H1 (cell line): ENCODE data around the gene DCLK1. TPM values are rescaled to one million over a fixed set of nuclear protein-coding genes. Genes with fewer than 3 reads are reported as not detected.

Experiments used
- CTCF ChIA-PET: fragments of 300-600 bp; sonication (Branson Sonifier 250); formaldehyde crosslinking; loops from one replicate; lab custom pipeline; 2021; ENCODE audit not compliant: partially characterized antibody; lab: Charles Lee
- POLR2A ChIA-PET: fragments of 300-600 bp; sonication (Branson Sonifier 250); formaldehyde crosslinking; loops from one replicate; lab custom pipeline; 2021; ENCODE audit warnings: inconsistent platforms; ENCODE audit not compliant: partially characterized antibody; lab: Charles Lee
- DNase-seq, 2 experiments: peaks; one replicate each; pipeline versions ENCODE4 v3.0.0 to v3.0.0-alpha.2; 2010 to 2022; ENCODE audit warnings: low spot score in 2 of 2, low read depth in 1 of 2, mixed read lengths in 1 of 2
- FAIRE-seq: peaks from 2 replicates; lab custom pipeline; 2011; peaks lifted over from hg19 to GRCh38; lab: Jason Lieb, UNC
- H2AFZ ChIP-seq: 2 replicates; pipeline ENCODE4 v1.8.1; 2012; ENCODE audit warnings: low read length, inconsistent platforms
- H2AK5ac ChIP-seq: 2 replicates; pipeline ENCODE4 v1.6.1; 2013; ENCODE audit warnings: low read depth, low read length
- H2BK120ac ChIP-seq: replicated peaks from 2 replicates; pipeline ENCODE3; 2013; ENCODE audit warnings: low read depth, low read length, inconsistent platforms
- H2BK12ac ChIP-seq: 2 replicates; pipeline ENCODE4 v1.6.1; 2013; ENCODE audit warnings: low read depth, low read length
- H2BK15ac ChIP-seq: 2 replicates; pipeline ENCODE4 v1.6.1; 2013; ENCODE audit warnings: low read length
- H2BK20ac ChIP-seq: 2 replicates; pipeline ENCODE4 v1.6.1; 2013; ENCODE audit warnings: low read length
- H2BK5ac ChIP-seq: 2 replicates; pipeline ENCODE4 v1.6.1; 2013; ENCODE audit warnings: low read depth, low read length
- H3K14ac ChIP-seq: 2 replicates; pipeline ENCODE4 v1.6.1; 2013; ENCODE audit warnings: inconsistent platforms; ENCODE audit not compliant: insufficient read length
- H3K18ac ChIP-seq: 2 replicates; pipeline ENCODE4 v1.6.1; 2013; ENCODE audit warnings: low read length; ENCODE audit errors: extremely low read depth
- H3K23ac ChIP-seq: 2 replicates; pipeline ENCODE4 v1.6.1; 2013; ENCODE audit warnings: inconsistent platforms; ENCODE audit not compliant: insufficient read length
- H3K23me2 ChIP-seq: 2 replicates; pipeline ENCODE4 v1.6.1; 2013; ENCODE audit warnings: low read depth, low read length
- H3K27ac ChIP-seq: 2 replicates; pipeline ENCODE4 v1.6.1; 2011; ENCODE audit warnings: low read depth, low read length, inconsistent platforms
- H3K27me3 ChIP-seq, 4 experiments: replicated peaks in 1 of 4; 1 replicate in 1 of 4; 2 replicates in 3 of 4; pipeline versions ENCODE4 v1.6.1 to v1.8.1; 2011 to 2013; ENCODE audit warnings: low read length in 3 of 4, mild to moderate bottlenecking in 3 of 4, inconsistent platforms in 2 of 4, mixed read lengths in 2 of 4, moderate library complexity in 1 of 4; ENCODE audit not compliant: control insufficient read depth in 3 of 4, insufficient read depth in 3 of 4; ENCODE audit errors: extremely low read depth in 1 of 4
- H3K36me3 ChIP-seq, 4 experiments: 2 replicates each; pipeline versions ENCODE4 v1.6.1 to v1.8.1; 2011 to 2013; ENCODE audit warnings: mild to moderate bottlenecking in 4 of 4, low read length in 3 of 4, moderate library complexity in 2 of 4, control low read depth in 1 of 4, inconsistent platforms in 1 of 4; ENCODE audit not compliant: insufficient read depth in 4 of 4, control insufficient read depth in 2 of 4
- H3K4ac ChIP-seq: replicated peaks from 2 replicates; pipeline ENCODE3; 2013; ENCODE audit warnings: low read length, low read depth, mixed read lengths, inconsistent platforms; ENCODE audit not compliant: insufficient read length
- H3K4me1 ChIP-seq, 4 experiments: replicated peaks in 1 of 4; 1 replicate in 1 of 4; 2 replicates in 3 of 4; pipeline versions ENCODE4 v1.6.1 to v1.8.1; 2011 to 2013; ENCODE audit warnings: low read length in 3 of 4, inconsistent platforms in 2 of 4, mixed read lengths in 1 of 4; ENCODE audit not compliant: insufficient read depth in 4 of 4, control insufficient read depth in 3 of 4
- H3K4me2 ChIP-seq, 2 experiments: 2 replicates each; pipeline versions ENCODE4 v1.6.1 to v1.8.1; 2011 to 2013; ENCODE audit warnings: low read depth in 2 of 2, low read length in 2 of 2, control low read depth in 1 of 2, inconsistent platforms in 1 of 2, mild to moderate bottlenecking in 1 of 2; ENCODE audit not compliant: insufficient read depth in 1 of 2
- H3K4me3 ChIP-seq, 4 experiments: fragments of 200-600, 300-600 bp in 1 of 4; sonication (generic), shearing (Covaris generic), sonication (Bioruptor Twin) in 1 of 4; 2 replicates each; pipeline versions ENCODE4 v1.5.1 to v1.8.1; 2011 to 2016; ENCODE audit warnings: low read length in 4 of 4, low read depth in 3 of 4, control low read depth in 2 of 4, inconsistent platforms in 2 of 4, mild to moderate bottlenecking in 2 of 4, mixed read lengths in 1 of 4, moderate library complexity in 1 of 4; ENCODE audit not compliant: insufficient read depth in 2 of 4; ENCODE audit errors: extremely low read depth in 1 of 4
- H3K56ac ChIP-seq: replicated peaks from 2 replicates; pipeline ENCODE3; 2013; ENCODE audit warnings: low read depth, mild to moderate bottlenecking, mixed read lengths, low read length, inconsistent platforms; ENCODE audit not compliant: insufficient read length
- H3K79me1 ChIP-seq: 2 replicates; pipeline ENCODE4 v1.6.1; 2013; ENCODE audit warnings: low read depth, low read length, control low read depth
- H3K79me2 ChIP-seq, 2 experiments: 2 replicates each; pipeline versions ENCODE4 v1.6.1 to v1.8.1; 2012 to 2013; ENCODE audit warnings: low read length in 2 of 2, mild to moderate bottlenecking in 2 of 2, inconsistent platforms in 1 of 2; ENCODE audit not compliant: insufficient read depth in 2 of 2, control insufficient read depth in 1 of 2
- H3K9ac ChIP-seq, 4 experiments: replicated peaks in 1 of 4; 1 replicate in 1 of 4; 2 replicates in 3 of 4; pipeline versions ENCODE4 v1.6.1 to v1.8.1; 2011 to 2013; ENCODE audit warnings: low read depth in 3 of 4, low read length in 3 of 4, control low read depth in 2 of 4, mild to moderate bottlenecking in 2 of 4, moderate library complexity in 2 of 4, inconsistent platforms in 1 of 4; ENCODE audit errors: extremely low read depth in 1 of 4
- H3K9me3 ChIP-seq, 2 experiments: 2 replicates each; pipeline versions ENCODE4 v1.6.1 to v1.8.1; 2012 to 2013; ENCODE audit warnings: mild to moderate bottlenecking in 2 of 2, moderate library complexity in 2 of 2, control low read depth in 1 of 2, inconsistent platforms in 1 of 2, low read depth in 1 of 2, low read length in 1 of 2, mixed read lengths in 1 of 2; ENCODE audit not compliant: insufficient read depth in 2 of 2
- H4K20me1 ChIP-seq, 2 experiments: replicated peaks in 1 of 2; 2 replicates each; pipeline versions ENCODE3 to v1.8.1; 2011 to 2013; ENCODE audit warnings: inconsistent platforms in 2 of 2, low read length in 2 of 2, mild to moderate bottlenecking in 1 of 2; ENCODE audit not compliant: insufficient read depth in 2 of 2, control insufficient read depth in 1 of 2
- H4K5ac ChIP-seq: 2 replicates; pipeline ENCODE4 v1.6.1; 2013; ENCODE audit warnings: low read length, low read depth, mixed read lengths, inconsistent platforms; ENCODE audit not compliant: insufficient read length
- H4K8ac ChIP-seq: 2 replicates; pipeline ENCODE4 v1.8.0; 2013; ENCODE audit warnings: mild to moderate bottlenecking, moderate library complexity, low read length, inconsistent platforms; ENCODE audit not compliant: insufficient read depth; ENCODE audit errors: extremely low read depth
- H4K91ac ChIP-seq: replicated peaks from 2 replicates; pipeline ENCODE3; 2013; ENCODE audit warnings: low read length, mixed read lengths, inconsistent platforms; ENCODE audit not compliant: insufficient read length
- CBX5 ChIP-seq: fragments of 300-800, 300-1000 bp; sonication (generic); IDR thresholded peaks from 2 replicates; pipeline ENCODE4 v1.7.1; 2016; ENCODE audit warnings: antibody characterized with exemption, low read length, low read depth
- CHD2 ChIP-seq: IDR thresholded peaks from 2 replicates; pipeline ENCODE4 v1.6.1; 2012; ENCODE audit warnings: low read length, improper control_type of control experiment
- CTBP2 ChIP-seq: IDR thresholded peaks from 2 replicates; pipeline ENCODE4 v1.7.0; 2011; ENCODE audit warnings: borderline replicate concordance, mild to moderate bottlenecking, moderate library complexity, mixed read lengths, low read length; ENCODE audit not compliant: insufficient read depth, insufficient read length
- EGR1 ChIP-seq: IDR thresholded peaks from 2 replicates; pipeline ENCODE4 v1.6.1; 2011; ENCODE audit warnings: low read depth, low read length, borderline replicate concordance
- NANOG ChIP-seq: IDR thresholded peaks from 2 replicates; pipeline ENCODE4 v1.6.1; 2011; ENCODE audit warnings: low read length, low read depth, mild to moderate bottlenecking, inconsistent platforms; ENCODE audit not compliant: insufficient read depth, poor library complexity, severe bottlenecking
- NRF1 ChIP-seq: IDR thresholded peaks from 2 replicates; pipeline ENCODE4 v1.6.1; 2011; ENCODE audit warnings: mild to moderate bottlenecking, low read depth, low read length, improper control_type of control experiment
- SAP30 ChIP-seq: fragments of 300-600 bp; sonication (generic); IDR thresholded peaks from 2 replicates; pipeline ENCODE4 v1.7.1; 2012; ENCODE audit warnings: low read length, moderate library complexity, mild to moderate bottlenecking, inconsistent platforms; ENCODE audit not compliant: insufficient read depth, insufficient replicate concordance
- TEAD4 ChIP-seq: IDR thresholded peaks from 2 replicates; pipeline ENCODE4 v1.6.1; 2012; ENCODE audit warnings: low read depth, low read length, inconsistent platforms, mixed read lengths
- WGBS, 2 experiments: shearing (Covaris generic) in 1 of 2; methylation state at CpG; one replicate each; pipeline versions ENCODE4 v1.1.6 to v1.1.7; 2013 to 2015; ENCODE audit warnings: low lambda C conversion rate in 2 of 2, mixed read lengths in 2 of 2, inconsistent platforms in 1 of 2, low coverage in 1 of 2, missing lambda C conversion rate in 1 of 2; ENCODE audit not compliant: insufficient replicate concordance in 2 of 2, insufficient coverage in 1 of 2, insufficient read length in 1 of 2; ENCODE audit errors: extremely low coverage in 1 of 2, missing lambda C conversion rate in 1 of 2; 5-methylcytosine and 5-hydroxymethylcytosine counted together
- polyA plus RNA-seq, 7 experiments: library from polyadenylated mRNA; depleted of rRNA in 3 of 7; stranded (reverse) in 5 of 7; unstranded in 2 of 7; fragments of >200 nt in 5 of 7; fragments of 200-250 nt in 2 of 7; gene quantifications; 1 replicate in 5 of 7; 2 replicates in 1 of 7; 4 replicates in 1 of 7; pipeline versions ENCODE4 v1.2.1 to v1.2.3, GENCODE V29; 2011 to 2013; ENCODE audit warnings: missing spikeins in 2 of 7, mixed read lengths in 2 of 7
- total RNA-seq: library from RNA; stranded (reverse); fragmentation: NEBNext Ultra II Directional; extraction: Animal tissue kit (Norgen Biotek cat#: 25700); gene quantifications from 2 replicates; pipeline ENCODE4 v1.2.1, GENCODE V29; 2021
- TF ChIP-seq, protein P1 (sequence below): IDR thresholded peaks from 2 replicates; pipeline ENCODE4 v1.6.1; 2012; ENCODE audit warnings: low read length, inconsistent platforms
- TF ChIP-seq, protein P2 (sequence below), 3 experiments: IDR thresholded peaks; 1 replicate in 2 of 3; 2 replicates in 1 of 3; pipeline versions ENCODE4 v1.5.1 to v1.6.1; 2011; ENCODE audit warnings: low read length in 3 of 3, mild to moderate bottlenecking in 3 of 3, inconsistent platforms in 2 of 3, low read depth in 1 of 3, moderate library complexity in 1 of 3; ENCODE audit not compliant: insufficient read depth in 1 of 3; ENCODE audit errors: control extremely low read depth in 1 of 3

DCLK1 gene
- total and polyA plus RNA-seq, 2 of the 8 experiments (the other 6 are each of a cell fraction or from before 2014, with no cell fraction given) = 22.8 to 41.0 TPM

DNA sequence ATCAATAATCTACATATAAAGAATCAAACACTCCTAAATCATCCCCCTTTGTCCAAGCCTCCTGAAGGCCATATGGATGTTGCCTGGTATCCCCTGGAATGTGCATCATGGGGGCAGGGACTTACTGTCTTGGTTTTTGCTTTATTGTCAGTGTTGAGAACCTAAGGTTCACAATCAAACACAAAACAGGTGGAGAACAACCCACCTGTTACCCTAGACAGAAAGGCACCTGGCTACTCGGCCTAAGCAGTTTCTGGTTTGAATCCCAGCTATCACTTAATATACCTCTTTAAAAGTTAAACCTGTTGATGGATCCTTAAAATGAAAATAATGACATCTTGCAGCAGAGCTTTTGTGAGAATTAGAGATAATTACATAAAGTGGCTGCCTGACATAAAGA is 68.9 kb downstream of the DCLK1 start:
- Histone ChIP-seq H3K4ac (no peak overlapping the region), H3K27ac (no peak overlapping the region), H3K36me3 (no peaks in the 10 kb centered on the region), H3K23me2 (no peaks in the 10 kb centered on the region), H4K5ac (no peak overlapping the region), H3K23ac (no peak overlapping the region), H2BK15ac (no peak overlapping the region), H3K4me1 (no peaks in the 10 kb centered on the region), H2BK5ac (no peak overlapping the region), H3K4me3 (no peak overlapping the region), H3K9me3 (no peaks in the 10 kb centered on the region), H3K18ac (no peak overlapping the region), H4K8ac (no peak overlapping the region), H2BK20ac (no peak overlapping the region), H2AFZ (no peak overlapping the region), H3K79me1 (no peaks in the 10 kb centered on the region), H3K9ac (no peak overlapping the region), H3K56ac (no peak overlapping the region), H2BK12ac (no peak overlapping the region), H3K79me2 (no peaks in the 10 kb centered on the region), H3K14ac (no peak overlapping the region), H3K27me3 (no peaks in the 10 kb centered on the region), H4K20me1 (no peaks in the 10 kb centered on the region), H2BK120ac (no peak overlapping the region), H2AK5ac (no peak overlapping the region), H4K91ac (no peak overlapping the region), H3K4me2 (no peak overlapping the region)
- WGBS, 2 experiments = 94% methylated on average over 1 of the region's 1 CpG; no CpG with 5 or more reads in 1 of the 2 experiments
- DNase-seq (no peak), FAIRE-seq (no peak)
- ChIA-PET CTCF (no interaction called here), POLR2A (no interaction called here)
- TF ChIP-seq, protein P1, sequence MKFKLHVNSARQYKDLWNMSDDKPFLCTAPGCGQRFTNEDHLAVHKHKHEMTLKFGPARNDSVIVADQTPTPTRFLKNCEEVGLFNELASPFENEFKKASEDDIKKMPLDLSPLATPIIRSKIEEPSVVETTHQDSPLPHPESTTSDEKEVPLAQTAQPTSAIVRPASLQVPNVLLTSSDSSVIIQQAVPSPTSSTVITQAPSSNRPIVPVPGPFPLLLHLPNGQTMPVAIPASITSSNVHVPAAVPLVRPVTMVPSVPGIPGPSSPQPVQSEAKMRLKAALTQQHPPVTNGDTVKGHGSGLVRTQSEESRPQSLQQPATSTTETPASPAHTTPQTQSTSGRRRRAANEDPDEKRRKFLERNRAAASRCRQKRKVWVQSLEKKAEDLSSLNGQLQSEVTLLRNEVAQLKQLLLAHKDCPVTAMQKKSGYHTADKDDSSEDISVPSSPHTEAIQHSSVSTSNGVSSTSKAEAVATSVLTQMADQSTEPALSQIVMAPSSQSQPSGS = no peak
- TF ChIP-seq NRF1 (no peak), SAP30 (no peak), NANOG (no peak), EGR1 (no peak), CTBP2 (no peak), CHD2 (no peak), TEAD4 (no peak), CBX5 (no peak)
- TF ChIP-seq, protein P2, sequence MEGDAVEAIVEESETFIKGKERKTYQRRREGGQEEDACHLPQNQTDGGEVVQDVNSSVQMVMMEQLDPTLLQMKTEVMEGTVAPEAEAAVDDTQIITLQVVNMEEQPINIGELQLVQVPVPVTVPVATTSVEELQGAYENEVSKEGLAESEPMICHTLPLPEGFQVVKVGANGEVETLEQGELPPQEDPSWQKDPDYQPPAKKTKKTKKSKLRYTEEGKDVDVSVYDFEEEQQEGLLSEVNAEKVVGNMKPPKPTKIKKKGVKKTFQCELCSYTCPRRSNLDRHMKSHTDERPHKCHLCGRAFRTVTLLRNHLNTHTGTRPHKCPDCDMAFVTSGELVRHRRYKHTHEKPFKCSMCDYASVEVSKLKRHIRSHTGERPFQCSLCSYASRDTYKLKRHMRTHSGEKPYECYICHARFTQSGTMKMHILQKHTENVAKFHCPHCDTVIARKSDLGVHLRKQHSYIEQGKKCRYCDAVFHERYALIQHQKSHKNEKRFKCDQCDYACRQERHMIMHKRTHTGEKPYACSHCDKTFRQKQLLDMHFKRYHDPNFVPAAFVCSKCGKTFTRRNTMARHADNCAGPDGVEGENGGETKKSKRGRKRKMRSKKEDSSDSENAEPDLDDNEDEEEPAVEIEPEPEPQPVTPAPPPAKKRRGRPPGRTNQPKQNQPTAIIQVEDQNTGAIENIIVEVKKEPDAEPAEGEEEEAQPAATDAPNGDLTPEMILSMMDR (IDR thresholded peaks at IDR 0.05; ENCODE audit: control extremely low read depth in 1 of 3, insufficient read depth in 1 of 3, low read depth in 1 of 3, low read length in 3 of 3) = no peak
